GM15510 (cell line): ENCODE results near the gene GNS.

Source experiments
- POLR2A ChIP-seq: IDR thresholded peaks from 3 replicates; pipeline ENCODE4 v1.6.1; 2011; ENCODE audit warnings: borderline replicate concordance; ENCODE audit not compliant: insufficient read length; ENCODE audit errors: extremely low read depth

GNS gene

DNA sequence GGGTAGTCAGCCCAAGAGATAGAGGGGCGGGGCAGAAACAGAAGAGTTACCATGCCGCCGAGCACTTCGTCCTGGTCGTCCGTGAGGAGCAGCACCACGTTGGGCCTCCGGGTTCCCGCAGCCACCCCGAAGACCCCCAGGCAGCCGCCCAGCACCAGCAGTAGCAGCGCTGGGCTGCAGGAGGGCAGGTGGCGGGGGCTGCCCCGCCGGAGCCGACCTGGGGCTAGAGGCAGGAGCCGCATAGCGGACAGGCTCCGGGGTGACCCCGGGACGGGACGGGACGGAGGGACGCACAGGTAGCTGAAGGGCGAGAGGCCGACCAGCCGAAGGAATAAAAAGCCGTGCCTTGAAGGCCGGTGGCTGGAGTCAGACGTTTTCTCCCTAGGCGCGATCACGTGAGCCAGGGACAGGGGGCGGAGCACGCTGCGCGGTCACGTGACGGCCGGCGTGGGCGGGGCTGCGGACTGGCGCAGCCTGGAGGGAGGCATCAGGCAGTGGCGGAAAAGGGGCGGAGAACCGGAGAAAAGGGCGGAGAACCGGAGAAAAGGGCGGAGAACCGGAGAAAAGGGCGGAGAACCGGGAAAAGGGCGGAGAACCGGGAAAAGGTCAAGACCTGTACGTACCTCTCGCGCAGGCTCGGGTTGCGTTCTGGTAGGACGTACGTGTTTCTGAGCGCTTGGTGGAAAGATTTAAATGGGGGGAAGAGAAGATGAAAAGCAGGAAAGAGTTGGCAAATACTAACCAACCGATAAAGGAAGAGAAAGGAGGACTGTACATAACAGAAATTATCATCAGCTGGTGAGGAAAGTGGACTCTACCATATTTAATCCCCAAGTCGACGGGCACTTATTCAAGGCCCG, at the start of gene GNS:
GNS (minus strand) TSS at position 372 of the 860 bp plus-strand sequence; CDS start at position 242, 130 bp downstream.
- peak; percentile 60 for TF ChIP-seq POLR2A

GRCh38 chr12:64808110-64808509, 48.9 kb upstream of the GNS start:
- TF ChIP-seq POLR2A = no peak

GRCh38 chr12:64806593-64807460, 47.6 kb upstream of the GNS start:
- TF ChIP-seq POLR2A = no peak

GRCh38 chr12:64806173-64806572, 47.0 kb upstream of the GNS start:
- TF ChIP-seq POLR2A = no peak

DNA sequence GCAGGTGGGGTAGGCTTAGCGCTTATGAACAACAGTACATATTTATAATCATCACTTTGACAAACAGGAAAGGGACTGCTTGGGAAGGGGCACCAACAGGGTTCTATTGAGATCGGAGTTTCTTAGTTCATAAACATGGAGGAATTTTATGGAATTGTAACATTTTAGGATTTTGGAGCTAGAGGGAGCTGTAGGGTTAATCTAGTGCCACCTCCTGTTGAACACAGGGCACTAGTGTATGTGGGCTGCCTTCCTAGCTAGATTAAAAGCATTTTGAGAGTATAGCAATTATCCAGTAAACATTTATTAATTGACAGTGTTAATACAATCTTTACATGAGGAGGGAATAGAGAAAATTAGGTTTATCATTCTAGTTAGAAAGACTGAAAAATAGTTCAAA, 42.2 kb upstream of the GNS start:
- no peak for TF ChIP-seq POLR2A

GRCh38 chr12:64800640-64801039, 41.4 kb upstream of the GNS start:
- no peak for TF ChIP-seq POLR2A

GRCh38 chr12:64798165-64798564, 39.0 kb upstream of the GNS start:
- no peak for TF ChIP-seq POLR2A

- no peak for TF ChIP-seq POLR2A
Measured at GRCh38 chr12:64797156-64797555, 38.0 kb upstream of the GNS start.

DNA sequence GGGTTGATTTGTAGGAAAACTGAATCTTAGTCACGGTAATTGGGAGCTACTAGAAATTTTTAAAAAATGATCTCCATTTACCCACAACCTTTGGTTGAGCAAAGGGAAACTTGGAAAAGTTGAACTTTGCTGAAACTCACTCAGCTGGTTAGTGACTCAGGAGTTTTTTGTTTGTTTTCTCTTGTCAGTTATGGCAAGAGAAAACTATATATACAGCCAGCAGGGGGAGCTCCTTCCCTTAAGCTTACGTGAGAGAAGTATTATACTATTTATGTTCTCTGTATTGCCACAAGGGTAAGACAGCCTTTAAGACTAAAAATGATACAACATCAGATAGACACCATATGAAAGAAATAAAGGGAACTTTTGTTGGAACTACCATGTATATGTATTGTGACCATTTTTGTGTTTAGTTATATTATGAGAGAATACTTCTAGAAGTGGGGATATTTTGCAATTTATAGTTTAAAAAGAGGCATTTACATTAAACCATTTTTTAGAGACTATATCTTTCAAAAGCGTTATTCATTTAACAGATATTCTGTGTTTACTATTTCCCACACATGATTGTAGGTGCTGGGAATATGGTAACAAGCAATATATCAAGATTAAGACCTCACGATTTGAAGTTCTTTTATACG, 37.1 kb upstream of the GNS start:
- TF ChIP-seq POLR2A = no peak

GRCh38 chr12:64794305-64794704, 35.1 kb upstream of the GNS start:
- TF ChIP-seq POLR2A = no peak

DNA sequence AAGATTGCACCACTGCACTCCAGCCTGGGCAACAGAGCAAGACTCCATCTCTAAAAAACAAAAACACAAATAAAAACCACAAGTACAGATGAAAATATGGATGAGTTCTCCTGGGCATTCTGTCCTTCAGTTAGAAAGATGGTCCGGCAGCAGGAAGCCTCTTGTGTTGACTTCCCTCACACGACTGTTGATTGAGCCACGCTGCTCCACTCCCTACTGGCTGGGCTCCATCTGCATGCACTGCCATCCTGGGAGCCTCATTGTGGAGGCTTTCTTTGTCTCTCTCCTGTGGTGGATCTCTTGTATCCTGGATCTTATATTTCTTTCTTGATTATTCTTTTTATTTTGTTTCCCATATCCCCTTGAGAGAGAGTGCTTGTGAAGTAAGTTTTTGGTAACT, 34.4 kb upstream of the GNS start:
- TF ChIP-seq POLR2A = no peak

- TF ChIP-seq POLR2A = no peak
Measured at GRCh38 chr12:64792128-64792527, 32.9 kb upstream of the GNS start.

GRCh38 chr12:64791036-64791435, 31.8 kb upstream of the GNS start:
- TF ChIP-seq POLR2A = no peak

- no peak for TF ChIP-seq POLR2A
Measured at GRCh38 chr12:64790166-64790565, 31.0 kb upstream of the GNS start.

DNA sequence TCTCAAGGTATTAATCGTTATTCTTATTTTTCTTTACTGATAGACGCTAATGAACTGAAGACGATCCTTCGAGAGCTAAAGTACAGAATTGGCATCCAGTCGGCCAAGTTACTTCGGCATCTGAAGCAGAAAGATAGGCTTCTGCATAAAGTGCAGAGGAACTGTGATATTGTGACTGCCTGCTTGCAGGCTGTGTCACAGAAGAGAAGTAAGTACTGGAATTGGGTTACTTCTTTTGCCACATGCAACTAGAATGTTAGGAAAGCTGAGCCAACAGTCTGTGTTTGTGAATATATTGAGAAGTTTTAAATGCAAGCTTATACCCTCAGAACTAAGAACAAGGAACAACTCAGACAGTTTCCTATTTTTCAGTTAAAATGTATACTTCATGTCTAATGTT, 26.6 kb upstream of the GNS start:
- no peak for TF ChIP-seq POLR2A
